Neural cell (in vitro differentiated cells): ENCODE results near the gene ARL3.

Source experiments
- EP300 ChIP-seq: fragments of 450-650 bp; conservative IDR thresholded peaks from 2 replicates; pipeline ENCODE4 v1.6.1; 2014; ENCODE audit warnings: antibody characterized with exemption, mild to moderate bottlenecking, moderate library complexity; ENCODE audit not compliant: poor library complexity, severe bottlenecking
- MXI1 ChIP-seq: fragments of 450-650 bp; conservative IDR thresholded peaks from 2 replicates; pipeline ENCODE4 v1.6.1; 2014; ENCODE audit warnings: antibody characterized with exemption, mild to moderate bottlenecking; ENCODE audit not compliant: poor library complexity, severe bottlenecking
- POLR2AphosphoS5 ChIP-seq: IDR thresholded peaks from 2 replicates; pipeline ENCODE4 v1.6.1; 2012

GRCh38 chr10:102629661-102630614 lies 84.3 kb downstream of the ARL3 start:
- TF ChIP-seq MXI1 (no peak), POLR2AphosphoS5 (no peak), EP300 (no peak)
